MM.1S (cell line): ENCODE data around the gene CFAP70.
A peak's percentile ranks its signal among the peaks of the same experiment; 100 is the strongest.

Experiments used
- DNase-seq: peaks from one replicate; pipeline ENCODE4 v3.0.0-alpha.2; 2015
- H2AFZ ChIP-seq: fragments of 300-600 bp; sonication (generic); 2 replicates; pipeline ENCODE4 v1.6.0; 2016; ENCODE audit warnings: antibody characterized with exemption, low read length
- H3F3A ChIP-seq: fragments of 300-600 bp; sonication (generic); 2 replicates; pipeline ENCODE4 v1.6.1; 2016; ENCODE audit warnings: mild to moderate bottlenecking, antibody characterized with exemption, low read length, moderate library complexity, mixed read lengths; ENCODE audit not compliant: insufficient read depth
- H3K27ac ChIP-seq: fragments of 300-600 bp; sonication (generic); 2 replicates; pipeline ENCODE4 v1.5.1; 2016; ENCODE audit warnings: mild to moderate bottlenecking, low read length
- H3K27me3 ChIP-seq: fragments of 300-600 bp; sonication (generic); replicated peaks from 2 replicates; pipeline ENCODE4 v1.6.0; 2016; ENCODE audit warnings: low read length; ENCODE audit not compliant: insufficient read depth
- H3K36me3 ChIP-seq: fragments of 300-600 bp; sonication (generic); replicated peaks from 2 replicates; pipeline ENCODE4 v1.6.1; 2016; ENCODE audit warnings: mild to moderate bottlenecking, low read length, mixed read lengths; ENCODE audit not compliant: insufficient read depth
- H3K4me1 ChIP-seq: fragments of 300-600 bp; sonication (generic); 2 replicates; pipeline ENCODE4 v1.6.1; 2016; ENCODE audit warnings: low read length, mixed read lengths
- H3K4me2 ChIP-seq: fragments of 300-600 bp; sonication (generic); 2 replicates; pipeline ENCODE4 v1.6.0; 2016; ENCODE audit warnings: low read depth, low read length
- H3K4me3 ChIP-seq: fragments of 300-600 bp; sonication (generic); 2 replicates; pipeline ENCODE4 v1.5.1; 2016; ENCODE audit warnings: low read length, mixed read lengths
- H3K79me2 ChIP-seq: fragments of 300-600 bp; sonication (generic); 2 replicates; pipeline ENCODE4 v1.6.1; 2016; ENCODE audit warnings: mixed run types, low read length, mixed read lengths
- H3K9ac ChIP-seq: fragments of 300-600 bp; sonication (generic); 2 replicates; pipeline ENCODE4 v1.6.1; 2016; ENCODE audit warnings: low read length, mixed read lengths
- H3K9me2 ChIP-seq: fragments of 300-600 bp; sonication (generic); replicated peaks from 2 replicates; pipeline ENCODE4 v1.6.1; 2016; ENCODE audit warnings: mild to moderate bottlenecking, low read length, mixed read lengths; ENCODE audit not compliant: insufficient read depth
- H3K9me3 ChIP-seq: fragments of 300-600 bp; sonication (generic); replicated peaks from 2 replicates; pipeline ENCODE4 v1.6.1; 2016; ENCODE audit warnings: mild to moderate bottlenecking, low read length, mixed read lengths; ENCODE audit not compliant: insufficient read depth
- H4K20me1 ChIP-seq: fragments of 300-600 bp; sonication (generic); 2 replicates; pipeline ENCODE4 v1.6.1; 2016; ENCODE audit warnings: mild to moderate bottlenecking, low read length, moderate library complexity, mixed read lengths; ENCODE audit not compliant: insufficient read depth
- EZH2 ChIP-seq: fragments of 300-600 bp; sonication (generic); optimal IDR thresholded peaks from 2 replicates; pipeline ENCODE3; 2017; ENCODE audit warnings: low read depth, mild to moderate bottlenecking, antibody characterized with exemption, low read length, mixed read lengths
- EZH2phosphoT487 ChIP-seq: fragments of 300-600 bp; sonication (generic); IDR thresholded peaks from 2 replicates; pipeline ENCODE4 v1.6.1; 2018; ENCODE audit warnings: antibody characterized with exemption, low read length
- TF ChIP-seq, protein P1 (sequence below): fragments of 300-600 bp; sonication (generic); IDR thresholded peaks from 2 replicates; pipeline ENCODE4 v1.5.1; 2016; ENCODE audit warnings: antibody characterized with exemption, low read length, mixed read lengths

The CFAP70 gene

DNA sequence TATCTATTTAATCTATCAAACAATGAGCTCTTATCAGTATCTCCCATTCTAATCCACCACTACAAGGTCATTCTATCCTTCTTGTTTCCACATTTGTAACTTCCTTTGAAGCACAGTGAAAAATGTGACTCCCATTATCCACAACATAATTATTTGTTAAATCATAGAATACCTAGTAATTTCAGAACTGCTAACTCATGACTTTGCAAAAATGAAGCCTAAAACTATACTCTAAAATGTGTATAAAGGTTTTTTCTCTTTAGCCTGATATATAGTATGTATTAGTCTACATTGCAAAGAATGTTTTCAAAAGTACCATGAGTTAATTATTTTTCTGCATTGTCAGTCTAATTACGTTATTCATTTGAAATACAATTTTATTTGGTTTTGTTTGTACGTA lies 94.2 kb downstream of the CFAP70 start:
- no peaks in the 10 kb centered on the region for H3K27me3 ChIP-seq
- DNase-seq: no peak
- no peak overlapping the region for H2AFZ ChIP-seq
- H3K27ac ChIP-seq: no peak overlapping the region
- H3K9ac ChIP-seq: no peak overlapping the region
- H4K20me1 ChIP-seq: no peaks in the 10 kb centered on the region
- H3K9me2 ChIP-seq: no peaks in the 10 kb centered on the region
- H3K4me3 ChIP-seq: no peak overlapping the region
- no peaks in the 10 kb centered on the region for H3K9me3 ChIP-seq
- H3F3A ChIP-seq: no peaks in the 10 kb centered on the region
- no peaks in the 10 kb centered on the region for H3K36me3 ChIP-seq
- H3K4me1 ChIP-seq: no peaks in the 10 kb centered on the region
- H3K4me2 ChIP-seq: no peak overlapping the region
- H3K79me2 ChIP-seq: no peaks in the 10 kb centered on the region
- TF ChIP-seq EZH2 (no peak), EZH2phosphoT487 (no peak)
- TF ChIP-seq, protein P1, sequence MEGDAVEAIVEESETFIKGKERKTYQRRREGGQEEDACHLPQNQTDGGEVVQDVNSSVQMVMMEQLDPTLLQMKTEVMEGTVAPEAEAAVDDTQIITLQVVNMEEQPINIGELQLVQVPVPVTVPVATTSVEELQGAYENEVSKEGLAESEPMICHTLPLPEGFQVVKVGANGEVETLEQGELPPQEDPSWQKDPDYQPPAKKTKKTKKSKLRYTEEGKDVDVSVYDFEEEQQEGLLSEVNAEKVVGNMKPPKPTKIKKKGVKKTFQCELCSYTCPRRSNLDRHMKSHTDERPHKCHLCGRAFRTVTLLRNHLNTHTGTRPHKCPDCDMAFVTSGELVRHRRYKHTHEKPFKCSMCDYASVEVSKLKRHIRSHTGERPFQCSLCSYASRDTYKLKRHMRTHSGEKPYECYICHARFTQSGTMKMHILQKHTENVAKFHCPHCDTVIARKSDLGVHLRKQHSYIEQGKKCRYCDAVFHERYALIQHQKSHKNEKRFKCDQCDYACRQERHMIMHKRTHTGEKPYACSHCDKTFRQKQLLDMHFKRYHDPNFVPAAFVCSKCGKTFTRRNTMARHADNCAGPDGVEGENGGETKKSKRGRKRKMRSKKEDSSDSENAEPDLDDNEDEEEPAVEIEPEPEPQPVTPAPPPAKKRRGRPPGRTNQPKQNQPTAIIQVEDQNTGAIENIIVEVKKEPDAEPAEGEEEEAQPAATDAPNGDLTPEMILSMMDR: no peak

DNA sequence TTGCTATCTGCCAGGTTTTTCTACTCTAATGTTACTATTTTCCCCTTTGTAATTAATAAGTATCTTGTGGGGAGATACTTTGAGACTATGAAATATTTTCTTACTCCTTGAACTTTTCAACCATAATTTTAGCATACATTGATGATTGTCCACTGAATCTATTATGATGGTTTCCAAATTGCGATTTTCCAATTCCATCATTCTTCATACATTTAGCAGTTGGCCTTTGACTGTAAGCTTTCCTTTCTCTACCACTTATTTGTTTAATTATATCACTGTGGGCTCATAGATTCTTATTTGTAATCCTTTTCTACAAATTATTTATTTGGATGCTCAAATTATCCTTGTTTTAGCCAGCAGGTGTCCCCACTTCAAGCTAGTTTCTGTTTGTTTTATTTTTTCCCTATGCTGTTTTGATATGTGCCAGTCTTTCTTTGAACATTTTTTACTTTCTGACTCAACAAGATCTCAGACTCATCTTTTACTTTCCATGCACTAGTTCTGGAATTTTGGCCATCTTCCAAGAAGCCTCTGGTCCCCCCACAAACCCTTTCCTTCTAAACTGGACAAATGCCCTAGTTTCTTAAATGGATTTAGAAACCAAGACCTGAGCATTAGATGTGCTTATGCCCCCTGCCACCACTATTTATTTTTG lies 94.8 kb downstream of the CFAP70 start:
- H3K9ac ChIP-seq: no peak overlapping the region
- H4K20me1 ChIP-seq: no peaks in the 10 kb centered on the region
- H2AFZ ChIP-seq: no peak overlapping the region
- H3K79me2 ChIP-seq: no peaks in the 10 kb centered on the region
- no peaks in the 10 kb centered on the region for H3K27me3 ChIP-seq
- peak; percentile 17 for DNase-seq
- H3K36me3 ChIP-seq: no peaks in the 10 kb centered on the region
- H3F3A ChIP-seq: no peaks in the 10 kb centered on the region
- H3K9me3 ChIP-seq: no peaks in the 10 kb centered on the region
- no peaks in the 10 kb centered on the region for H3K4me1 ChIP-seq
- H3K27ac ChIP-seq: no peak overlapping the region
- no peak overlapping the region for H3K4me2 ChIP-seq
- H3K4me3 ChIP-seq: no peak overlapping the region
- TF ChIP-seq EZH2: no peak
- TF ChIP-seq, protein P1: peak; percentile 64
- no peaks in the 10 kb centered on the region for H3K9me2 ChIP-seq

DNA sequence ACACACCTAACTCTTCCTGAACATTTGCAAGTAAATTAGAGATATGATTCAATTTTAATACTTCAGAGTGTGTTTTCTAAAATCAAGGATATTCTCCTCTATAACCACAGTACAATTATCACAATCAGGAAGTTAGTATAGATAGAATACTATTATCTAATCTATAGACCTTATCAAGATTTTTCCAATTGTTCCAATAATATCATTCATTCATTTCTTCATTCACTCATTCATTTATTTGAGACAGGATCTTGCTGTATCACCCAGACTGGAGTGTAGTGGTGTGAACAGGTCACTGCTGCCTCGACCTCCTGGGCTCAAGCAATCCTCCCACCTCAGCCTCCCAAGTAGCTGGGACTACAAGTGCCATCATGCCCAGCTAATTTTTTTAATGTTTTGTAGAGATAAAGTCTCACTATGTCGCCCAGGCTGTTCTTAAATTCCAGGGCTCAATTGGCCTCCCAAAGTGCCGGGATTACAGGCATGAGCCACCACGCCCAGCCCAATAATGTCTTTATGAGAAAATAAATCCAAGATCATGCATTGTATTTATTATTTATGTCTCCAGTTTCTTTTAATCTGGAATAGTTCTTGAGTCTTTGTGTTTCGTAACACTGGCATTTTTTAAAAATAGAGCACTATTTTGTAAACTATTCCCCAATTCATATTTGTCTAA lies 95.6 kb downstream of the CFAP70 start:
- H4K20me1 ChIP-seq: no peaks in the 10 kb centered on the region
- H3K4me3 ChIP-seq: no peak overlapping the region
- H2AFZ ChIP-seq: no peak overlapping the region
- H3K27ac ChIP-seq: no peak overlapping the region
- no peaks in the 10 kb centered on the region for H3K36me3 ChIP-seq
- no peaks in the 10 kb centered on the region for H3K9me2 ChIP-seq
- no peaks in the 10 kb centered on the region for H3K9me3 ChIP-seq
- H3K79me2 ChIP-seq: no peaks in the 10 kb centered on the region
- no peak overlapping the region for H3K9ac ChIP-seq
- no peak for DNase-seq
- no peaks in the 10 kb centered on the region for H3F3A ChIP-seq
- H3K4me2 ChIP-seq: no peak overlapping the region
- no peaks in the 10 kb centered on the region for H3K27me3 ChIP-seq
- TF ChIP-seq EZH2 (no peak), EZH2phosphoT487 (no peak)
- TF ChIP-seq, protein P1: no peak
- no peaks in the 10 kb centered on the region for H3K4me1 ChIP-seq
